ENCODE data around the gene TP53RK.

DNA sequence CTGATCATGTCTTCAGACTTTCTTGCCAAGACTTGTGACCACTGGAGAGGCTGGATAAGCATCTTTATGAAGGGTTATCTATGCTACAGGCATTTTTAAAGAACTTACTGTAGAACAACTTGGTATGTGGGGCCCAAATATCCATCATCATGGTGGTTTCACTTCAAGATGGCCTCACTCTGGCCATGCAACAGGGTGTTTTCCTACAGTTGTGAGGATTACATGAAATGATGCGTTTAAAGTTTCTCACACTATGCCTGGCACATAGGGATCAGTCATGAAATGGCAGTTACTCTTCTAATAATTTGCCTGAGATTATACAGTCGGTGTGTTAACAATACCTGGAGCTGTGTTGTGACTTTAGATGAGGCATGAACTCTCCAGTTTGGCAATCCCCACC lies 33.2 kb upstream of the TP53RK start:
- TF ChIP-seq, protein P1, sequence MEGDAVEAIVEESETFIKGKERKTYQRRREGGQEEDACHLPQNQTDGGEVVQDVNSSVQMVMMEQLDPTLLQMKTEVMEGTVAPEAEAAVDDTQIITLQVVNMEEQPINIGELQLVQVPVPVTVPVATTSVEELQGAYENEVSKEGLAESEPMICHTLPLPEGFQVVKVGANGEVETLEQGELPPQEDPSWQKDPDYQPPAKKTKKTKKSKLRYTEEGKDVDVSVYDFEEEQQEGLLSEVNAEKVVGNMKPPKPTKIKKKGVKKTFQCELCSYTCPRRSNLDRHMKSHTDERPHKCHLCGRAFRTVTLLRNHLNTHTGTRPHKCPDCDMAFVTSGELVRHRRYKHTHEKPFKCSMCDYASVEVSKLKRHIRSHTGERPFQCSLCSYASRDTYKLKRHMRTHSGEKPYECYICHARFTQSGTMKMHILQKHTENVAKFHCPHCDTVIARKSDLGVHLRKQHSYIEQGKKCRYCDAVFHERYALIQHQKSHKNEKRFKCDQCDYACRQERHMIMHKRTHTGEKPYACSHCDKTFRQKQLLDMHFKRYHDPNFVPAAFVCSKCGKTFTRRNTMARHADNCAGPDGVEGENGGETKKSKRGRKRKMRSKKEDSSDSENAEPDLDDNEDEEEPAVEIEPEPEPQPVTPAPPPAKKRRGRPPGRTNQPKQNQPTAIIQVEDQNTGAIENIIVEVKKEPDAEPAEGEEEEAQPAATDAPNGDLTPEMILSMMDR (conservative IDR thresholded peaks at IDR 0.05; ENCODE audit: low read length) = no peak
- TF ChIP-seq EZH2phosphoT487 (IDR thresholded peaks at IDR 0.05; ENCODE audit: borderline replicate concordance) = no peak
